ENCODE data around the gene CNTF.
"Not testable (repeated sequence)": the region's sequence is repeated elsewhere in the genome, so short reads cannot be mapped to it uniquely, and the experiment has no call there.

The CNTF gene

GRCh38 chr11:58622344-58622743 lies at the start of gene CNTF:
CNTF (plus strand) TSS chr11:58622665; CDS start chr11:58622753, 88 bp downstream.
- peak; percentile 28 for DNase-seq (ENCODE audit: low read depth)

DNA sequence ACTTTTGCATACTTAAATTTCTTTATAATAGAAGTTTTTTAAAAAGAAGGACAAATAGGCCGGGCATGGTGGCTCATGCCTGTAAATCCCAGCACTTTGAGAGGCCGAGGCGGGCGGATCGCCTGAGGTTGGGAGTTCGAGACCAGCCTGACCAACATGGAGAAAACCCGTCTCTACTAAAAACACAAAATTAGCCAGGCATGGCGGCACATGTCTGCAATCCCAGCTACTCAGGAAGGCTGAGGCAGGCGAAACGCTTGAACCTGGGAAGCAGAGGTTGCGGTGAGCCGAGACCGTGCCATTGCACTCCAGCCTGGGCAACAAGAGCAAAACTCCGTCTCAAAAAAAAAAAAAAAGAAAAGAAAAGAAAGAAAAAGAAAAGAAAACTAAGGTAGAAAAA lies 49.6 kb upstream of the CNTF start:
- DNase-seq (ENCODE audit: low read depth) = not testable (repeated sequence)

- DNase-seq (ENCODE audit: low read depth) = peak; percentile 56
Observed at GRCh38 chr11:58573451-58574104, 48.9 kb upstream of the CNTF start.

- peak; percentile 30 for DNase-seq (ENCODE audit: low read depth)
Observed at GRCh38 chr11:58574881-58575280, 47.6 kb upstream of the CNTF start.

DNA sequence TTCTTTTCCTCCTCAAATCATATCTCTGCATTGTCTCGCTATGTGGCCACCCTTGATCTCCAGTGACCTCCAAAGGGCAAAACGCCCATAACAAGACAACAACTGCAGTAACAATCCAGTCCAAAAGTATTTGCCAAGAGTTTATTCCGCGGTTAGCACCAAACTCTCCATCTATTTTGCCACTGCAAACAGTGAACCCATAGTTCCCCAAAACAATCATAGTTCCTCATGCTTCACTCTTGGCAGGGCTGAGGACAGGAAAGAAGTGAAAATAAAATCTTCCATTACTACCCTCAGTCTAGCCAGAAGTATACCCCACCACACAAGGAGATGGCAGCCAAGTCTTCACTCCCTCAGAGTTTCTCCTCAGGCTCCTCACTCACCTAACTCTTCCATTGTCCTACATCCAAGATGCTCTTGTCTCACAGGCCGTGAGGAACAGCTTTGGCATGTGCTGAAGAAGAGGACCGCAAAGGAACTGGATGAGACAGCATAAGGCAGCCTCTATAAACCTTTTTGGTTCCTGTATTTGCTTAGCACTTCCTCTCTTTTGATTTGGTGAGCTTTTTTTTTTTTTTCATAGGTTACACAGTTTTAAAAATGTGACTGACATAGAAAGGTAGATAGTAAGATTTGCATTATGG lies 47.0 kb upstream of the CNTF start, which contains the start of gene LPXN:
Gene LPXN, minus strand, starts transcription at position 480 of the 644 bp plus-strand sequence. Its CDS starts 84 bp downstream, at position 396.
- DNase-seq (ENCODE audit: low read depth) = no peak

- DNase-seq (ENCODE audit: low read depth) = peak; percentile 31
Observed at GRCh38 chr11:58576887-58577471, 45.5 kb upstream of the CNTF start.

DNA sequence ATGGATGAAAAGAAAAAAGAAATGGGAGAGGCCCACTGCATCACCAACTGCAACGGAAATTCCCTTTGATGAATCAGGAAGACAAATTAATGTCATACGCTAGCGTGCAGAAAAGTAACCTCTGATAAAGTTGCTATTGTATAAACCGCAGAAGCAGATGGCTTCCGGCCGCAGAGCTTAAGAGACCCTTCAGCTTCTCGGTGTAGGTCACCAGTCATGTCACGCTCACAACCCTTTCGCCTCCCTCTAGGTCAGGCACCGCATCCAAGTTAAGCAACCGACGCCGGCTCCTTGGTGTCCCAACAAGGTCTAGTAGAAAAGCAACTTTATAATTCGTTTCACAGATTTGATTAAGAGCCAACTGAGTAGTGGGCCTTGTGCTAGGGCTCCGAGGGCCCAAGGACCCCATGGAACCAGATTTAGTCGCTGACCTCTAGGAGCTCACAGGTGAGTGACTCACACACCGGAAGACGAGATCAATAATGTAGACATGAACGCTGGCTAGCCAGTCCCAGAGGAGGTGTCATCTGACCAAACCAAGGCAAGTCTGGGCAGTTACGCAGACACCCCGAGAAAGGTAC lies 44.8 kb upstream of the CNTF start:
- DNase-seq (ENCODE audit: low read depth) = peak; percentile 21

GRCh38 chr11:58578136-58578634 lies 44.3 kb upstream of the CNTF start:
- peak; percentile 99 for DNase-seq (ENCODE audit: low read depth)

DNA sequence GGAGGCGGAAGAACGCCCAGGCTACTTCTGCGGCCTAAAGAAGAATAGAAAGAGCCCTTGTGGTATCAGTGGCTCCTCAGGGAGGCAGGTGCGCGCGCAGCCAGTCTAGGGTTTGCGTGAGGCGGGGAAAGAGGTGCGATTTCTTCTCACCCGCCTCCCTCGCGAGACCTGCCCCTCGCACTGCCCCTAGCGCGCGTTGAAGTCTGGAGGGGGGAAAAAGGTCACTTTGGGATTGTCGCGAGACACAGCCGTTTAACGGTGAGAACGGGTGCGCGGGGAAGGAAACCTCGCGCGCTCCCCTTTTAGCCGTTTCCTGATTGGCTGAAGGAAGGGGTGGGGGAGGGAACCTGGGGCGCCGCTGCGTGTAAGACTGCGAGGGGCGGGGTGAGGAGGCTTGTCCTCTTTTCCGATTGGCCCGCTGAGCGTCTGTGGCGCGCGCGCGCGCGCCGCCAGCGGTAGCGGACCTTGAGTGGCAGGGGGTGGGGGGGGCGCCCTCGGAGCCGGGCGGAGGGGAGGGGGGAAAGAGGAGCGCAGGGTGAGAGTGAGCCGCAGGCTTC lies 43.8 kb upstream of the CNTF start, which contains the start of gene ZFP91:
Gene ZFP91, plus strand, starts transcription at position 429 of the 557 bp plus-strand sequence. CDS start 219 bp downstream, outside the sequence.
- DNase-seq (ENCODE audit: low read depth) = peak; percentile 97

DNA sequence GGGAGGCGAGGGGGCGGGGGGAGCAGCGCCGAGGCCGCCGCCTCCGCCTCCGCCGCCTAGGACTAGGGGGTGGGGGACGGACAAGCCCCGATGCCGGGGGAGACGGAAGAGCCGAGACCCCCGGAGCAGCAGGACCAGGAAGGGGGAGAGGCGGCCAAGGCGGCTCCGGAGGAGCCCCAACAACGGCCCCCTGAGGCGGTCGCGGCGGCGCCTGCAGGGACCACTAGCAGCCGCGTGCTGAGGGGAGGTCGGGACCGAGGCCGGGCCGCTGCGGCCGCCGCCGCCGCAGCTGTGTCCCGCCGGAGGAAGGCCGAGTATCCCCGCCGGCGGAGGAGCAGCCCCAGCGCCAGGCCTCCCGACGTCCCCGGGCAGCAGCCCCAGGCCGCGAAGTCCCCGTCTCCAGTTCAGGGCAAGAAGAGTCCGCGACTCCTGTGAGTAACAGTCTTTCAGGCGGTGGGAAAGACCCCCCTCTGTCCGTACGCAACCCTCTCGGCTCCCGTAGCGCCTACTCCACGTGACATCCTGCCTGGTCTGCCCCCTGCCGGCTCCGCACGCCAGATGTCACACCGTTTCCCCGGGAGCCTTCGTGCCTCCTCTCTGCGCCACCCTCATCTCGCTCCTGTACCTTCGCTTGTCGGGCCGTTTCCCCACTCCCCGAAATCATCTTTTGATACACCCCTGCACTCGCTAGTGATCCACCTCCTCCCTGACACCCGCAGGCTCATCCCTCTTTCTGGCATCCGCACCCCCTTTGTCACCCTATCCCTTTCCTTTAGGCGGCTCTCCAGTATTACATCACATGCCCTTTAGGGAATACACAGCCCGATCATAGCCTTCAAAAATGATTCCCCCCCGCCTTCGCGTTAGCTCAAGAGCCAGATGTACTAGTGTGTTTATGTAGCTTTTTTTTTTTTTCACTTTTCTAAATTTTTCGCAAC lies 43.0 kb upstream of the CNTF start:
- DNase-seq (ENCODE audit: low read depth) = peak; percentile 82

DNA sequence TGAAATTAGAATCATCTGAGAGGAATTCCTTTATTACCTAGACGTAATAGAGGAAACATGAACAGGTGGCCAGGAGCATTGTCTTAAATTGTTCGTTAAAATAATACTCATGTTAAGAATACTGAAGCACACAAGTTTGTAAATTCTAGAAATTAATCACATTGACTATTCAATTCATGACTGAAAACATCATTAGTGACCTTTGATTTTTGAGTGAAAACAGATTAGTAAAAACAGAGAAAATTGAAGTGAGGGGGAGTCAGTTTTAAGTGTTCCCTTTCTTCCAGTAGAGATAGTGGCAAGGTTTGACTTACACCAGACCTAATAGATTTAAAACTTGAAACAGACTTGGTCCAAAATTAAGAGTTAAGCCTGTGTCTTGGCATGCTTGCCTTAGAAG lies 42.2 kb upstream of the CNTF start:
- DNase-seq (ENCODE audit: low read depth) = no peak

GRCh38 chr11:58582437-58582836 lies 40.0 kb upstream of the CNTF start:
- DNase-seq (ENCODE audit: low read depth) = no peak

DNA sequence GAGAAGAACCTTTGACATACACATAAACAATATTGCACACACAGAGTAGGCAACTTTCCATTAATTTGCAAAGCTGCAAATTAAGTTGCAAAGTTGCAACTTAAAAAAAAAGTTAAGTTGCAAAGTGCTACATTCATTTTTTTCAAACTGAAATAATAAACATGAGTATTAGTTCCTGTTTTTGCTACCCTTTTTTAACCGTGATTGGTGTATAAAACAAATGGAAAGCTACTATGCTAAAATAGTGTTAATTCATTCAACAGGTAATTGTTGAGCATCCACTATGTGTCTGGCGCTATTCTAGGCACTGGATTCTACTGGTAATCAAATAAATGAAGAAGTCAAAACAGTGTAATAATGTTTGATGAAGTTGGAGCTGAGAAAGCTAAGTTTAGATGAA lies 35.5 kb upstream of the CNTF start:
- DNase-seq (ENCODE audit: low read depth) = no peak

GRCh38 chr11:58591659-58592058 lies 30.8 kb upstream of the CNTF start:
- no peak for DNase-seq (ENCODE audit: low read depth)

GRCh38 chr11:58592760-58593472 lies 29.5 kb upstream of the CNTF start:
- DNase-seq (ENCODE audit: low read depth) = no peak

DNA sequence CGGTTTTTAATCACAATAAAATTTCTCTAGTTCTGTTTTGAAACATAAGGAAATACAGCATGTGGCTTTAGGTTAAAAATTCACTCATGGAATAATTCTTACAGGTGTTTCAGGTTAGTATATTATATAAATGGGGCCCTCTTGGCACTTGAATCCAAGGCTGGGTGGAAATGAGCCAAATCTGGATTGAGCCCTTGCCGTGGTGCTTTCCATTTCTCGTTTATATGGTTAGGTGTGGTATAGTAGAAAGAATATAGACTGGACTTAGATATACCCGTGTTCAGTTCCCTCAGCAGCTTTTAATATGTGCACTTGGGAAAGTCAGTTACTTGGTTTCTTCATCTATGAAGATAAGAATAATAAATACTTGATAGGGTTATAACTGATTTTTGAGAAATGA lies 27.6 kb upstream of the CNTF start:
- DNase-seq (ENCODE audit: low read depth) = no peak

GRCh38 chr11:58596621-58597020 lies 25.8 kb upstream of the CNTF start:
- DNase-seq (ENCODE audit: low read depth) = no peak

DNA sequence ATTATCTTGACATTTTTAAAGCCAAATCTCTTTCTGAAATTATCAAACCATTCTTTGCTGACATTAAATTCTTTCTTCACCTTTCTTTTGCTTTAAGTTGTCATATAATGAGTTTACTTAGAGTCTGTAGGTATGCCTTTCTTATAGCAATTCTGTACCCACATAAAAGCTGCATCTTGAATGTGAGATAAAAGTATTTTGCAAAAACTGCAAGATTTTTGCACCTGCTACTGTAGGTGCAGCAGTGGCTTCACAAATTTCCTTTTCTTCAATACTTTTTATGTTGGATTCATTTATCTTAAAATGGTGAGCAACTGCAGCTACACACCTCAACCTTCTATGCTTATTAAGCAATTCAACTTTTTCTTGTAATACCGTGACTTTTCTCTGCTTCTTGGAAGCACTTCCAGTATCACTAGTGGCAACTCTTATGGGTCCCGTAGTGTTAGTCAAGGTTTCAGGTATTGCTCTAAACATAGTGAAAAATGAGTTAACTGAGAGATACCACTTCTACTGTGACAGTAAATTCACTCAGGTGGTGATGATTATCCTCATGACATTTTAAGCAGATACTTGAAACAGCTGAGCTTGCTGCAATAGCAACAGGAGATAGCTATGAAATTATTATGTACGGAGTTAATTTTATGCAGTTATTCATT lies 24.9 kb upstream of the CNTF start:
- no peak for DNase-seq (ENCODE audit: low read depth)

GRCh38 chr11:58600510-58600909 lies 22.0 kb upstream of the CNTF start:
- no peak for DNase-seq (ENCODE audit: low read depth)

All from fibroblast of the conjunctiva (primary cell).